ENCODE data around the gene CCDC197.

The CCDC197 gene

DNA sequence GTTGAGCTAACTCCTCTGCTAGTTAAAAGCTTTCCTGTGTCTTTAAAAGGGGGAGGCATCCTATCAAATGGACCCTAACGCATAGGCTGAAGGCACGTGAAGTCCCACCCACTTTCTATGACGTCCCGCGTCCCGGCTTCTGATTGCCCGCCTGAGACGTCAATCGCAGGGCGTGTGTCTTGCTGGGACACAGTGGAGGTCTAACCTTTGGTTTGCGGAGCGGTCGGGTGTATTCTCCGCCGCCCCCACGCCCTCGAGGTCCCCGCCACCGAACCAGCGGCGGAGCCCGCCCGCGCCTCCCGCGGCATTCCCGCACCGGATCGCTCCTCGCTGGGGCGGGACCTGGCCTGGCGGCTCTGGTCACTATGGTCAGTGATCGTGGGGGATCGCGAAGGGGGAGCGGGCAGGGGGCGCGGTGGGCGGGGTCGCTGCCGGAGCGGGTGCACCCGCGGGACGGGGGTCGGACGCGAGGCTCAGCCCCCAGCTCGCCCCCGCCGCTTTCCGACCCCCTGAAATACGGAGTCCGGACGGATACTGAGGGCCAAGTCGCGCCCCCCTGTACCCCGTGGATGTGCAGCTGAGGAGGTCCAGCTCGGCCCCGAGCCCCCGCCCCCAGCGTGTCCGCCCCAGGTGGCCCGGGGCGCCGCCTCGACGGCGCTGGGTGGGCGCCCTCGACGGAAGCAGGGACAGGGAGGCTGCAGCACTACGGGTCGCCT lies 29.2 kb downstream of the CCDC197 start, which contains the start of gene OTUB2:
Gene OTUB2 (plus strand): TSS at position 168 of the 716 bp plus-strand sequence. CDS start 198 bp downstream, at position 366.
- no peak for TF ChIP-seq EZH2 (IDR thresholded peaks at IDR 0.05; ENCODE audit: borderline replicate concordance, low read depth, low read length, severe bottlenecking)
- TF ChIP-seq, protein P1, sequence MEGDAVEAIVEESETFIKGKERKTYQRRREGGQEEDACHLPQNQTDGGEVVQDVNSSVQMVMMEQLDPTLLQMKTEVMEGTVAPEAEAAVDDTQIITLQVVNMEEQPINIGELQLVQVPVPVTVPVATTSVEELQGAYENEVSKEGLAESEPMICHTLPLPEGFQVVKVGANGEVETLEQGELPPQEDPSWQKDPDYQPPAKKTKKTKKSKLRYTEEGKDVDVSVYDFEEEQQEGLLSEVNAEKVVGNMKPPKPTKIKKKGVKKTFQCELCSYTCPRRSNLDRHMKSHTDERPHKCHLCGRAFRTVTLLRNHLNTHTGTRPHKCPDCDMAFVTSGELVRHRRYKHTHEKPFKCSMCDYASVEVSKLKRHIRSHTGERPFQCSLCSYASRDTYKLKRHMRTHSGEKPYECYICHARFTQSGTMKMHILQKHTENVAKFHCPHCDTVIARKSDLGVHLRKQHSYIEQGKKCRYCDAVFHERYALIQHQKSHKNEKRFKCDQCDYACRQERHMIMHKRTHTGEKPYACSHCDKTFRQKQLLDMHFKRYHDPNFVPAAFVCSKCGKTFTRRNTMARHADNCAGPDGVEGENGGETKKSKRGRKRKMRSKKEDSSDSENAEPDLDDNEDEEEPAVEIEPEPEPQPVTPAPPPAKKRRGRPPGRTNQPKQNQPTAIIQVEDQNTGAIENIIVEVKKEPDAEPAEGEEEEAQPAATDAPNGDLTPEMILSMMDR (IDR thresholded peaks at IDR 0.05; ENCODE audit: borderline replicate concordance, extremely low read depth, low read length, poor library complexity, severe bottlenecking): no peak
- no peaks in the 10 kb centered on the region for H3K36me3 ChIP-seq (ENCODE audit: insufficient read depth, low read length)
- ATAC-seq (ENCODE audit: insufficient read depth, low read depth) (0 out of 3 replicates have a peak, but pooled peaks have one; percentile 42), DNase-seq (no peak)
- peaks cover 5% of the 10 kb centered on the region for H3K27me3 ChIP-seq (ENCODE audit: insufficient read depth, low read length, poor library complexity)
- H3K79me2 ChIP-seq (ENCODE audit: insufficient read depth, low read length): no peaks in the 10 kb centered on the region
- peaks cover 4% of the 10 kb centered on the region; the same call in 1 of the 2 replicates for H4K20me1 ChIP-seq (ENCODE audit: insufficient read depth, low read length)
- H3K4me2 ChIP-seq (ENCODE audit: insufficient read depth, low read length): no peak within 1 kb of the TSS
- H3K27ac ChIP-seq (ENCODE audit: low read length): no peak within 1 kb of the TSS
- no peaks in the 10 kb centered on the region for H3K9me3 ChIP-seq (ENCODE audit: insufficient read depth, low read length, severe bottlenecking)
- H3K4me1 ChIP-seq (ENCODE audit: insufficient read depth, low read length): no peaks in the 10 kb centered on the region
- no peak within 1 kb of the TSS for H3K9ac ChIP-seq (ENCODE audit: low read depth, low read length)
- H3K4me3 ChIP-seq (ENCODE audit: low read depth in 1 of 2, low read length in 2 of 2): no peak within 1 kb of the TSS
- H2AFZ ChIP-seq (ENCODE audit: low read depth, low read length): no peak within 1 kb of the TSS

DNA sequence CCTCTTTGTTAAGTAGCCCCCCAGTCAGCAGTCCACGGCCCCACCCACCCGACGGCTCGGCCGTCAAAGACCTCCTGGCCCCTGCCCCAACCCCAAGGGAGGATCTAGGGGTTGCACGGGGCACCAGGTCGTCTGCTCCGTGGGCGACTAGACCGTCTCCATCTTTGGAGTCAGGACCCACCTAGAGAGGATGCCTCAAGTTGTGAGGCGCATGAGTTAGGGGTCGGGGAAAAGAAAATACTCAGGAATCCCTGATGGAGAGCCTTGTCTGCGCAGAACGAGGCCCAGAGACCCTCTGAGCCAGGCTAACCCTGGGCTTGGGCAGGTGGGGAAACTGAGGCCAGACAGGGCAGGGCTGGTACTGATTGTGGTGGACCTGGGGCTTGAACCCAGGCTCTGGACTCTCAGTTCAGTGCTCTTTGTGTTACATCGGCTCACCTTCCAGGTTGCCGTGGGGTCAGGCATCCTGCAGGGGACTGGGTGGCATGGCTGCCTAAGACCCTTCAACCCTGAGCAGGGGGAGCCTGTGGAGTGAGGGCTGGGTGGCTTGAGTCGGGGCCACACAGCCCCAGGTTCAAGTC lies 29.9 kb downstream of the CCDC197 start:
- H4K20me1 ChIP-seq (ENCODE audit: insufficient read depth, low read length): no peaks in the 10 kb centered on the region; the same call in 1 of the 2 replicates
- H3K4me2 ChIP-seq (ENCODE audit: insufficient read depth, low read length): no peak overlapping the region
- H3K9me3 ChIP-seq (ENCODE audit: insufficient read depth, low read length, severe bottlenecking): no peaks in the 10 kb centered on the region
- no peak overlapping the region for H3K27ac ChIP-seq (ENCODE audit: low read length)
- H3K4me1 ChIP-seq (ENCODE audit: insufficient read depth, low read length): no peaks in the 10 kb centered on the region
- H3K79me2 ChIP-seq (ENCODE audit: insufficient read depth, low read length): no peaks in the 10 kb centered on the region
- TF ChIP-seq EZH2 (IDR thresholded peaks at IDR 0.05; ENCODE audit: borderline replicate concordance, low read depth, low read length, severe bottlenecking): no peak
- TF ChIP-seq, protein P1 (IDR thresholded peaks at IDR 0.05; ENCODE audit: borderline replicate concordance, extremely low read depth, low read length, poor library complexity, severe bottlenecking): no peak
- ATAC-seq (ENCODE audit: insufficient read depth, low read depth) (no peak), DNase-seq (no peak)
- no peak overlapping the region for H3K9ac ChIP-seq (ENCODE audit: low read depth, low read length)
- H3K4me3 ChIP-seq (ENCODE audit: low read depth in 1 of 2, low read length in 2 of 2): no peak overlapping the region
- no peaks in the 10 kb centered on the region for H3K36me3 ChIP-seq (ENCODE audit: insufficient read depth, low read length)
- peaks cover 1% of the 10 kb centered on the region for H3K27me3 ChIP-seq (ENCODE audit: insufficient read depth, low read length, poor library complexity)
- no peak overlapping the region for H2AFZ ChIP-seq (ENCODE audit: low read depth, low read length)

DNA sequence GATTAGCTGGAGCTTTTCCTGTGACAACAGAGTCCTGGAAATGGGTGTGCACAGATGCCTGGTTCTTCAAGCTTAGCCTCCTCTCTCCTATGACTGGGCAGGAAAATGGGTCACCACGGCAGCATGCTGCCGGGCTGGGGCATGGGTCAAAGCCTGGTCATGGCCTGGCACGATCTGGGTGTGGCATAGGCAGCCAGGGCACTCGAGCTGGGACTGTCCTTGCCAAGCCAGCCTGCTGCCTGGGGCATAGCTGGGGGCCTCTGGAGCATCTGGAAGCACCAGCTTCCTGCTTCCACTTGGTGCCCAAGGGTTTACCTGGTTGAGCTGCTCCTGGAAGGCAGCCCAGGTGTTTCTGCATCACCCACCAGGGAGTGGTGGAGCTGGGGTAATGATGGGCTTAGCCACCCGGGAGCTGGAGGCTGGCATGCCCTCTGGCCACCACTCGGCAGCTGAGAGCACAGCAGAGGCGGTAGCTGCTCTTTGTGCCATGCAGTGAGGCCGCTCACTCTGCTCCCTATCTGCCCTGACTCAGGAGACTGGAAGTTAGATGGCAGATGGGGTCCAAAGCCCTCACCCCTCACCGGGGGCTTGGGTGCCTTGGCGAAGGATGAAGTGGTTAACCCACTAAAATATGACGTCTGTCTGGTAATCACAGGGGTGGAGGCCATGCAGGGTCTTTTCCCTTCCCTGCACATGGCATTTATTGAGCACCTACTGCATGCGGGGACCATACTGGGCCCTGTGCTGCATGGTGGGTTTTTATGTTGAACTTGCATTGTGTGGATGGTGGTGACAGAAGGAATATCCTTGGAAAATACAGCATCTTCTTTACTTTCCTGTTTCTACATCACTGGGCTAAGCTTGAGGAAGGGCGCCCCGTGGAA lies 30.7 kb downstream of the CCDC197 start:
- no peak overlapping the region for H3K9ac ChIP-seq (ENCODE audit: low read depth, low read length)
- no peak overlapping the region for H2AFZ ChIP-seq (ENCODE audit: low read depth, low read length)
- H3K4me1 ChIP-seq (ENCODE audit: insufficient read depth, low read length): no peaks in the 10 kb centered on the region
- no peaks in the 10 kb centered on the region for H3K36me3 ChIP-seq (ENCODE audit: insufficient read depth, low read length)
- DNase-seq (no peak), ATAC-seq (ENCODE audit: insufficient read depth, low read depth) (no peak)
- no peak overlapping the region for H3K4me2 ChIP-seq (ENCODE audit: insufficient read depth, low read length)
- TF ChIP-seq, protein P1 (IDR thresholded peaks at IDR 0.05; ENCODE audit: borderline replicate concordance, extremely low read depth, low read length, poor library complexity, severe bottlenecking): no peak
- TF ChIP-seq EZH2 (IDR thresholded peaks at IDR 0.05; ENCODE audit: borderline replicate concordance, low read depth, low read length, severe bottlenecking): no peak
- H3K27ac ChIP-seq (ENCODE audit: low read length): no peak overlapping the region
- H3K4me3 ChIP-seq (ENCODE audit: low read depth in 1 of 2, low read length in 2 of 2): no peak overlapping the region
- H4K20me1 ChIP-seq (ENCODE audit: insufficient read depth, low read length): no peaks in the 10 kb centered on the region; the same call in 1 of the 2 replicates
- no peaks in the 10 kb centered on the region for H3K9me3 ChIP-seq (ENCODE audit: insufficient read depth, low read length, severe bottlenecking)
- H3K27me3 ChIP-seq (ENCODE audit: insufficient read depth, low read length, poor library complexity): no peaks in the 10 kb centered on the region
- no peaks in the 10 kb centered on the region for H3K79me2 ChIP-seq (ENCODE audit: insufficient read depth, low read length)

Measured in DND-41 (cell line).